ENCODE data around the gene PTOV1. TPM values are rescaled to one million over a fixed set of nuclear protein-coding genes. Genes with fewer than 3 reads are reported as not detected.

The PTOV1 gene
- total and polyA plus RNA-seq, 2 donors (not counting 1 experiment from before 2014, with no cell fraction given), result 144 to 230 TPM

DNA sequence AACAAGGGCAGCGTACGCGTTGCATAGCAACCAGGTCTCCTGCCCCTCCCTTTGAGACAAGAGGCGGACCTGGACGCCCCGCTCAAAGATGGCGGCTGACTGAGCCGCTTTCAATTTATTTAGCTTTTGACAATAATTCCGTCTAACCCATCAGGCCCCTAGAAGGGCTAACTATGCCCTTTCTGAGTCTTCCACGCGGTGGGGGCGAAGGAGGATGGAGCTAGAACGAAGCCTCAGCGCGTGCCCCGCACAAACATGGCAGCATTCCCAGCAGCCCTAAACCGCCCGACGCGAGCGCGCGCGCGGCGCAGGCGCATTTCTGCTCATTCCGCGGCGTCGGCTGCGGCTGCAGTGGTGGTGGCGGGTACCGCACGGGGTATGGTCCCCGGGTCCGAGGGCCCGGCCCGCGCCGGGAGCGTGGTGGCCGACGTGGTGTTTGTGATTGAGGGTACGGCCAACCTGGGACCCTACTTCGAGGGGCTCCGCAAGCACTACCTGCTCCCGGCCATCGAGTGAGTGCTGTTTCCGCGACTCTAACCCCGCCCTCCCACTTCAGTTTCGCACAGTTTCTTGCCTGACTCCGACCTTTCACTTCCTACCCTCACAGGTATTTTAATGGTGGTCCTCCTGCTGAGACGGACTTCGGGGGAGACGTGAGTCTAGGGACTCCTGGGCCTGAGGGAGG, 32.9 kb upstream of the PTOV1 start, which contains the start of gene MED25:
Gene MED25 (plus strand): TSS at position 326 of the 685 bp plus-strand sequence. CDS start 53 bp downstream, at position 379.
- H3K36me3 ChIP-seq (replicated peaks in 1 of 2; ENCODE audit: control extremely low read depth in 1 of 2, control insufficient read depth in 1 of 2, extremely low read depth in 1 of 2, insufficient read depth in 2 of 2, low read length in 1 of 2), result peaks cover under 1 to 12% of the 10 kb centered on the region in 2 experiments
- Mint-ChIP-seq H3K27ac (peak within 1 kb of the TSS; percentile 98), H3K4me3 (peak within 1 kb of the TSS; percentile 97), H3K27me3 (no peaks in the 10 kb centered on the region), H3K9me3 (ENCODE audit: insufficient read depth) (no peaks in the 10 kb centered on the region), H3K4me1 (peaks cover 41% of the 10 kb centered on the region)
- peaks cover 34% of the 10 kb centered on the region for H4K20me1 ChIP-seq (ENCODE audit: control insufficient read depth, insufficient read depth, low read length, poor library complexity, severe bottlenecking)
- peak within 1 kb of the TSS; percentile 92 for H3K4me2 ChIP-seq (replicated peaks; ENCODE audit: low read depth, low read length, poor library complexity, severe bottlenecking)
- peak within 1 kb of the TSS; percentile 96 for H3K9ac ChIP-seq (ENCODE audit: low read length)
- peak within 1 kb of the TSS; percentile 89 to 98 for H3K27ac ChIP-seq (ENCODE audit: low read length in 2 of 2)
- H3K27me3 ChIP-seq (replicated peaks in 1 of 4; ENCODE audit: control extremely low read depth in 1 of 4, control insufficient read depth in 3 of 4, insufficient read depth in 4 of 4, low read length in 3 of 4), result no peaks in the 10 kb centered on the region
- peak within 1 kb of the TSS; percentile 69 to 99 (median 94) for H3K4me3 ChIP-seq (ENCODE audit: control extremely low read depth in 1 of 5, extremely low read depth in 1 of 5, insufficient read depth in 1 of 5, low read depth in 2 of 5, low read length in 4 of 5)
- intact Hi-C loops (cut with micrococcal nuclease), result loop anchor here (1.0 to 5.0 kb wide), 7 partner anchors 10 to 701 kb away; partner anchors contain the start of genes C19orf73, PPFIA3 and RRAS
- POLR2A ChIA-PET, result interaction anchor here (0.9 to 2.4 kb wide), 4 partner anchors 25 to 59 kb away, joined by 3 to 9 read pairs (median 6); partner anchors contain the start of gene AKT1S1
- H3K79me2 ChIP-seq (ENCODE audit: control insufficient read depth, insufficient read depth, low read length), result peaks cover 46% of the 10 kb centered on the region
- WGBS (ENCODE audit: insufficient coverage), result under 1% methylated on average over 47 of the region's 57 CpGs
- H2AFZ ChIP-seq (ENCODE audit: insufficient read depth, low read depth, low read length, poor library complexity, severe bottlenecking), result peak within 1 kb of the TSS; percentile 84
- no peaks in the 10 kb centered on the region for H3K9me3 ChIP-seq (ENCODE audit: control extremely low read depth in 1 of 3, control insufficient read depth in 2 of 3, insufficient read depth in 1 of 3, low read length in 2 of 3)
- H3K4me1 ChIP-seq (ENCODE audit: control insufficient read depth in 2 of 2, insufficient read depth in 2 of 2, low read length in 2 of 2), result peaks cover 13 to 29% of the 10 kb centered on the region in 2 donors
- DNase-seq (peak; percentile 98), ATAC-seq (ENCODE audit: low read depth) (peak; percentile 56)
- CTCF ChIA-PET, result no interaction called here
- no peak for TF ChIP-seq EZH2 (IDR thresholded peaks at IDR 0.05; ENCODE audit: borderline replicate concordance, insufficient read depth, low read depth, low read length, poor library complexity, severe bottlenecking)
- peak; percentile 44 for TF ChIP-seq CTCF (IDR thresholded peaks at IDR 0.05)
